Measurements from ENCODE around the gene NFKBIB.
"Not testable (repeated sequence)": the region's sequence is repeated elsewhere in the genome, so short reads cannot be mapped to it uniquely, and the experiment has no call there.

GRCh38 chr19:38854961-38855360 lies 44.8 kb upstream of the NFKBIB start:
- not testable (repeated sequence) for TF ChIP-seq POLR2AphosphoS5 (IDR thresholded peaks at IDR 0.05); EP300 (IDR thresholded peaks at IDR 0.05; ENCODE audit: low read depth); CTCF (IDR thresholded peaks at IDR 0.05); POLR2A (IDR thresholded peaks at IDR 0.05)
